ENCODE measurements around the gene NEK4. TPM values are rescaled to one million over a fixed set of nuclear protein-coding genes. Genes with fewer than 3 reads are reported as not detected.

The NEK4 gene
- total and polyA plus RNA-seq, 10 donors = 3.2 to 28.0 (median 23.3) TPM

DNA sequence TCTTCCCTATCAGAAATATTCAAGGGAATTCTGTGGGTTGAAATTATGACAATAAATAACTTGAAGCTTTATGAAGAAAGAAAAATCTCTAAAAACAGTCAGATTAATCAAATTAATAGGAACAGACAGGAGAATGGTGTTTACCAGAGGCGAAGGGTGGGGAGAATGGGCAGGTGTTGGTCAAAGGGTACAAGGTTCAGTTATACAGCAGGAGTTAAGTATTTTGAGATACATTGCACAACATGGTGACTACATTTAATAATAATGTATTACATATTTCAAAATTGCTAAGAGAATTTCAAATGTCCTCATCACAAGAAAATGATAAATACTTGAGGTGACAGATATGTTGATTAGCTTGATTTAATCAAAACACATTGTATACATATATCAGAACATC, 46.2 kb downstream of the NEK4 start:
- H3K9me3 ChIP-seq = peaks cover 0 to 27% (median 22%) of the 10 kb centered on the region in 8 donors
- peaks cover 0 to 31% (median 19%) of the 10 kb centered on the region in 6 donors for H3K4me1 ChIP-seq
- DNase-seq = no peak
- intact Hi-C loops (cut with DNase I; ENCODE audit: low total_unique reads) = no loop called here
- 90 to 100% (median 98%) methylated on average over 1 of the region's 1 CpG for WGBS, 5 donors
- no peaks in the 10 kb centered on the region for H3K27me3 ChIP-seq (replicated peaks in 1 of 7)
- TF ChIP-seq POLR2AphosphoS5 (IDR thresholded peaks at IDR 0.05) = no peak
- no peak for TF ChIP-seq CTCF (IDR thresholded peaks at IDR 0.05 in 8 of 11, conservative IDR thresholded peaks at IDR 0.05 in 3 of 11)
- TF ChIP-seq POLR2A (IDR thresholded peaks at IDR 0.05) = no peak
- H3K27ac ChIP-seq = no peak overlapping the region
- H3K36me3 ChIP-seq = peaks cover 0 to 39% (median 3%) of the 10 kb centered on the region in 6 donors
- no peak overlapping the region for H3K4me3 ChIP-seq

DNA sequence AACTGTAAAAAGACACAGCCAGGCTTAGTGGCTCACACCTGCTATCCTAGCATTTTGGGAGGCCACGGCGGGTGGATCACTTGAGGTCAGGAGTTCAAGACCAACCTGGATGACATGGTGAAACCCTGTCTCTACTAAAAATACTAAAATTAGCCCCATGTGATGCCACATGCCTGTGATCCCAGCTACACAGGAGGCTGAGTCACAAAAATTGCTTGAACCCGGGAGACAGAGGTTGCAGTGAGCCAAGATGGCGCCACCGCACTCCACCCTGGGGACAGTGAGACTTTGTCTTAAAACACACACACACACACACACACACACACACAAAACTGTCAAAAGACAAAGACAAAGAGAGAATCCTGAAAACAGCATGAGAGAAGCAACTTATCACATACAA, 46.8 kb downstream of the NEK4 start:
- peaks cover 0 to 39% (median 3%) of the 10 kb centered on the region in 6 donors for H3K36me3 ChIP-seq
- peaks cover 0 to 31% (median 19%) of the 10 kb centered on the region in 6 donors for H3K4me1 ChIP-seq
- H3K9me3 ChIP-seq = peaks cover 0 to 27% (median 20%) of the 10 kb centered on the region in 8 donors
- H3K4me3 ChIP-seq = no peak overlapping the region
- TF ChIP-seq POLR2A (IDR thresholded peaks at IDR 0.05) = no peak
- 93 to 100% (median 99%) methylated on average over 5 of the region's 5 CpGs for WGBS, 5 donors
- no peaks in the 10 kb centered on the region for H3K27me3 ChIP-seq (replicated peaks in 1 of 7)
- intact Hi-C loops (cut with DNase I; ENCODE audit: low total_unique reads) = no loop called here
- no peak overlapping the region for H3K27ac ChIP-seq
- DNase-seq = no peak

GRCh38 chr3:52722491-52722890, 48.2 kb downstream of the NEK4 start:
- H3K9me3 ChIP-seq = peaks cover 0 to 18% (median 10%) of the 10 kb centered on the region in 8 donors
- intact Hi-C loops (cut with DNase I; ENCODE audit: low total_unique reads) = no loop called here
- no peak for TF ChIP-seq POLR2A (IDR thresholded peaks at IDR 0.05)
- no peak for TF ChIP-seq CTCF (IDR thresholded peaks at IDR 0.05 in 8 of 11, conservative IDR thresholded peaks at IDR 0.05 in 3 of 11)
- TF ChIP-seq POLR2AphosphoS5 (IDR thresholded peaks at IDR 0.05) = no peak
- peaks cover 0 to 31% (median 19%) of the 10 kb centered on the region in 6 donors for H3K4me1 ChIP-seq
- H3K4me3 ChIP-seq = no peak overlapping the region
- no peak overlapping the region for H3K27ac ChIP-seq
- 90 to 98% (median 94%) methylated on average over 7 of the region's 7 CpGs for WGBS, 5 donors
- H3K36me3 ChIP-seq = peaks cover 0 to 31% (median 3%) of the 10 kb centered on the region in 6 donors
- H3K27me3 ChIP-seq (replicated peaks in 1 of 7) = no peaks in the 10 kb centered on the region
- no peak for DNase-seq

GRCh38 chr3:52721730-52722008, 49.1 kb downstream of the NEK4 start:
- Histone ChIP-seq H3K4me1 (peaks cover 0 to 31% (median 19%) of the 10 kb centered on the region in 6 donors), H3K27me3 (replicated peaks in 1 of 7) (no peaks in the 10 kb centered on the region), H3K4me3 (no peak overlapping the region), H3K9me3 (peaks cover 0 to 18% (median 10%) of the 10 kb centered on the region in 8 donors), H3K27ac (peak overlapping the region in 6 of 8 donors; percentile 35 to 80 (median 66)), H3K36me3 (peaks cover 0 to 29% (median 3%) of the 10 kb centered on the region in 6 donors)
- intact Hi-C loops (cut with DNase I; ENCODE audit: low total_unique reads) = no loop called here
- 78 to 100% (median 88%) methylated on average over 1 of the region's 1 CpG for WGBS, 5 donors
- TF ChIP-seq POLR2AphosphoS5 (IDR thresholded peaks at IDR 0.05) = no peak
- no peak for TF ChIP-seq POLR2A (IDR thresholded peaks at IDR 0.05)
- TF ChIP-seq CTCF (IDR thresholded peaks at IDR 0.05 in 8 of 11, conservative IDR thresholded peaks at IDR 0.05 in 3 of 11) = no peak
- no peak for DNase-seq
